Osteoblast (primary cell): ENCODE data around the gene GJD3. TPM values are rescaled to one million over a fixed set of nuclear protein-coding genes. Genes with fewer than 3 reads are reported as not detected.

Source experiments
- DNase-seq: peaks from one replicate; pipeline ENCODE4 v3.0.0; 2011; ENCODE audit warnings: low spot score, mixed read lengths; ENCODE audit not compliant: insufficient read length; ENCODE audit errors: missing footprints
- H2AFZ ChIP-seq: 2 replicates; pipeline ENCODE4 v1.6.0; 2011; ENCODE audit warnings: mild to moderate bottlenecking, low read length
- H3K27ac ChIP-seq: 2 replicates; pipeline ENCODE4 v1.5.1; 2011; ENCODE audit warnings: mild to moderate bottlenecking, low read depth, low read length, moderate library complexity
- H3K27me3 ChIP-seq: 2 replicates; pipeline ENCODE4 v1.6.0; 2012; ENCODE audit warnings: mild to moderate bottlenecking, control low read depth, inconsistent platforms, low read length, moderate library complexity; ENCODE audit not compliant: insufficient read depth
- H3K36me3 ChIP-seq: 2 replicates; pipeline ENCODE4 v1.5.1; 2011; ENCODE audit warnings: mild to moderate bottlenecking, low read length, control low read depth, moderate library complexity; ENCODE audit not compliant: insufficient read depth
- H3K4me1 ChIP-seq: 2 replicates; pipeline ENCODE4 v1.5.1; 2011; ENCODE audit warnings: mild to moderate bottlenecking, low read length, control low read depth, moderate library complexity; ENCODE audit not compliant: insufficient read depth
- H3K4me2 ChIP-seq: 2 replicates; pipeline ENCODE4 v1.6.0; 2011; ENCODE audit warnings: mild to moderate bottlenecking, low read length; ENCODE audit not compliant: insufficient read depth
- H3K4me3 ChIP-seq: fragments of 200-600 bp; sonication (generic); 3 replicates; pipeline ENCODE4 v1.5.1; 2012; ENCODE audit warnings: mild to moderate bottlenecking, low read length, inconsistent platforms; ENCODE audit not compliant: insufficient read depth
- H3K79me2 ChIP-seq: 2 replicates; pipeline ENCODE4 v1.6.0; 2012; ENCODE audit warnings: mild to moderate bottlenecking, low read length, control low read depth, inconsistent platforms; ENCODE audit not compliant: insufficient read depth
- H3K9me3 ChIP-seq: 2 replicates; pipeline ENCODE4 v1.5.1; 2011; ENCODE audit warnings: low read depth, low read length, control low read depth
- H4K20me1 ChIP-seq: 2 replicates; pipeline ENCODE4 v1.6.0; 2012; ENCODE audit warnings: mild to moderate bottlenecking, low read length, control low read depth; ENCODE audit not compliant: insufficient read depth
- total RNA-seq: library from RNA; depleted of rRNA; stranded (reverse); fragments of >200 nt; gene quantifications from 2 replicates; pipeline ENCODE4 v1.2.3, GENCODE V29; 2012
- TF ChIP-seq, protein P1 (sequence below): IDR thresholded peaks from 2 replicates; pipeline ENCODE4 v1.5.1; 2011; ENCODE audit warnings: mild to moderate bottlenecking, low read depth, low read length, moderate library complexity; ENCODE audit errors: extremely low read depth

Gene GJD3
- total RNA-seq, 1 donor, result 1.8 TPM

- Histone ChIP-seq H4K20me1 (peaks cover 69% of the 10 kb centered on the region), H3K9me3 (no peaks in the 10 kb centered on the region), H3K36me3 (peaks cover 5% of the 10 kb centered on the region), H3K4me2 (peak overlapping the region; percentile 75), H3K27ac (peak overlapping the region; percentile 51), H2AFZ (no peak overlapping the region), H3K4me3 (peak overlapping the region; percentile 47), H3K4me1 (peaks cover 82% of the 10 kb centered on the region), H3K79me2 (peaks cover 98% of the 10 kb centered on the region), H3K27me3 (no peaks in the 10 kb centered on the region)
- peak; percentile 93 for DNase-seq
- TF ChIP-seq, protein P1, sequence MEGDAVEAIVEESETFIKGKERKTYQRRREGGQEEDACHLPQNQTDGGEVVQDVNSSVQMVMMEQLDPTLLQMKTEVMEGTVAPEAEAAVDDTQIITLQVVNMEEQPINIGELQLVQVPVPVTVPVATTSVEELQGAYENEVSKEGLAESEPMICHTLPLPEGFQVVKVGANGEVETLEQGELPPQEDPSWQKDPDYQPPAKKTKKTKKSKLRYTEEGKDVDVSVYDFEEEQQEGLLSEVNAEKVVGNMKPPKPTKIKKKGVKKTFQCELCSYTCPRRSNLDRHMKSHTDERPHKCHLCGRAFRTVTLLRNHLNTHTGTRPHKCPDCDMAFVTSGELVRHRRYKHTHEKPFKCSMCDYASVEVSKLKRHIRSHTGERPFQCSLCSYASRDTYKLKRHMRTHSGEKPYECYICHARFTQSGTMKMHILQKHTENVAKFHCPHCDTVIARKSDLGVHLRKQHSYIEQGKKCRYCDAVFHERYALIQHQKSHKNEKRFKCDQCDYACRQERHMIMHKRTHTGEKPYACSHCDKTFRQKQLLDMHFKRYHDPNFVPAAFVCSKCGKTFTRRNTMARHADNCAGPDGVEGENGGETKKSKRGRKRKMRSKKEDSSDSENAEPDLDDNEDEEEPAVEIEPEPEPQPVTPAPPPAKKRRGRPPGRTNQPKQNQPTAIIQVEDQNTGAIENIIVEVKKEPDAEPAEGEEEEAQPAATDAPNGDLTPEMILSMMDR, result no peak
These were observed 37.7 kb downstream of the GJD3 start for GRCh38 chr17:40326832-40327199.

GRCh38 chr17:40326014-40326831 is 38.3 kb downstream of the GJD3 start:
- Histone ChIP-seq H3K36me3 (peaks cover 2% of the 10 kb centered on the region), H3K4me3 (peak overlapping the region; percentile 47), H3K4me1 (peaks cover 82% of the 10 kb centered on the region), H3K9me3 (no peaks in the 10 kb centered on the region), H3K4me2 (peak overlapping the region; percentile 75), H3K79me2 (peaks cover 98% of the 10 kb centered on the region), H4K20me1 (peaks cover 69% of the 10 kb centered on the region), H2AFZ (no peak overlapping the region), H3K27me3 (no peaks in the 10 kb centered on the region), H3K27ac (peak overlapping the region; percentile 51)
- DNase-seq, result peak; percentile 13
- TF ChIP-seq, protein P1, result no peak

DNA sequence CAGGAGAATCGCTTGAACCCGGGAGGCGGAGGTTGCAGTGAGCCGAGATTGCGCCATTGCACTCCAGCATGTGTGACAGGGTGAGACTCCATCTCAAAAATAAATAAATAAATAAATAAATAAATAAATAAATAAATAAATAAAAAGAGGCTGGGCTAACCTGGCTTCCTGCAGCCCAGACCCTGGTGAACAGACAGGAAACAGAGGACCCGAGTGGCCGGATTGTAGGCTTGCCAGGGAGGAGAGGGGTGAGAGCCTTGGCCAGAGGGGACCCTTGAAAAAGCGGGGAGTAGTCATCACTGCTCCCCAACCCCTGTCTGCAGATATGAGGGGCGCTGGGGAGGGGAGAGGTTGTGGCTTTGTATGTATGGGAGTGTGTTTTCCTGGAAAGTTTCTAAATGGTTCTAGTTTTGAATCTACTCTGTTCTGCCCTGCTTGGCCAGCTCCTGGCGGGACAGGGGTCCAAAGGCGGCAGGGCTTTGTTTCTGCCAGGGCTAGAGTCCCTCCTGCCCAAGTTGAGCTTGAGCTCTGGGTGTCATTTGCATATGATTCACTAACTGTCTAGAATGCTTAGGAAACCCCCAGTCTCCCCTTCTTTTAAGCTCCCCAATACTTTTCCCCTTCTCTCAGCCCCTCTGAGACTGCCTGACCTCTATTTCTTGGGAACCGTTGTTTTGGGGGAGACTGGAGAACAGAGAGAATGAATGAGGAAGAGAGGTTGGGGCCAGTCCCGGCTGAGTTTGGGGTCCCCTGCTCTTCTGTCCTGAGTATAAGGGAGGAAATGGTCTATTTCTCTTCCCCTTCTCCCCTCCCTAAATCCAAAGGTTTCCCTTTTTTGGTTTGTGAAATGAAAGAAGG is 39.2 kb downstream of the GJD3 start:
- no peak overlapping the region for H2AFZ ChIP-seq
- H4K20me1 ChIP-seq, result peaks cover 70% of the 10 kb centered on the region
- H3K4me3 ChIP-seq, result no peak overlapping the region
- H3K27me3 ChIP-seq, result no peaks in the 10 kb centered on the region
- H3K27ac ChIP-seq, result peak overlapping the region; percentile 51
- peak overlapping the region; percentile 75 for H3K4me2 ChIP-seq
- H3K79me2 ChIP-seq, result peaks cover 98% of the 10 kb centered on the region
- TF ChIP-seq, protein P1, result no peak
- H3K9me3 ChIP-seq, result no peaks in the 10 kb centered on the region
- peak; percentile 79 for DNase-seq
- H3K36me3 ChIP-seq, result no peaks in the 10 kb centered on the region
- H3K4me1 ChIP-seq, result peaks cover 82% of the 10 kb centered on the region
